ENCODE results near the gene CFAP298.

DNA sequence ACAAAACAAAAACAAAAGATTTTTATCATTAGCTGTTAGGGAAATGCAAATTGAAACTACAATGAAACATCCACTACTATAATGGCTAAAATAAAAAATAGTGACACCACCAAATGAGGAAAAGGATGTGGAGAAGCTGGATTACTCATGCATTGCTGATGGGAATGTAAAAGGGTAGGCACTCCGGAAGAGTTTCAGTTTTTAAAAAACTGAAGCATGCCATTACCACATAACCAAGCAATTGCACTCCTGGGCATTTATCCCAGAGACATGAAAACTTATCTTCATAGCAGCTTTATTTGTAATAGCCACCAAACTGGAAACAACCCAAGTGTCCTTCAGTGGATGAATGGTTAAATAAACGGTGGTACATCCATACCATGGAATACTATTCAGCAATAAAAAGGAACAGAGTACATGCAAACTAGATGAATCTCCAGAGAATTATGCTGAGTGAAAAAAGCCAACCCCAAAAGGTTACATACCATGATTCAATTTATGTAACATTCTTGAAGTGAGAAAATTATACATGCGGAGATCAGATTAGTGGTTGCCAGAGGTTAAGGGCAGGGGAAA lies 14.5 kb upstream of the CFAP298 start:
- TF ChIP-seq, protein P1, sequence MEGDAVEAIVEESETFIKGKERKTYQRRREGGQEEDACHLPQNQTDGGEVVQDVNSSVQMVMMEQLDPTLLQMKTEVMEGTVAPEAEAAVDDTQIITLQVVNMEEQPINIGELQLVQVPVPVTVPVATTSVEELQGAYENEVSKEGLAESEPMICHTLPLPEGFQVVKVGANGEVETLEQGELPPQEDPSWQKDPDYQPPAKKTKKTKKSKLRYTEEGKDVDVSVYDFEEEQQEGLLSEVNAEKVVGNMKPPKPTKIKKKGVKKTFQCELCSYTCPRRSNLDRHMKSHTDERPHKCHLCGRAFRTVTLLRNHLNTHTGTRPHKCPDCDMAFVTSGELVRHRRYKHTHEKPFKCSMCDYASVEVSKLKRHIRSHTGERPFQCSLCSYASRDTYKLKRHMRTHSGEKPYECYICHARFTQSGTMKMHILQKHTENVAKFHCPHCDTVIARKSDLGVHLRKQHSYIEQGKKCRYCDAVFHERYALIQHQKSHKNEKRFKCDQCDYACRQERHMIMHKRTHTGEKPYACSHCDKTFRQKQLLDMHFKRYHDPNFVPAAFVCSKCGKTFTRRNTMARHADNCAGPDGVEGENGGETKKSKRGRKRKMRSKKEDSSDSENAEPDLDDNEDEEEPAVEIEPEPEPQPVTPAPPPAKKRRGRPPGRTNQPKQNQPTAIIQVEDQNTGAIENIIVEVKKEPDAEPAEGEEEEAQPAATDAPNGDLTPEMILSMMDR (IDR thresholded peaks at IDR 0.05): no peak
- TF ChIP-seq POLR2A (IDR thresholded peaks at IDR 0.05): no peak
